ENCODE measurements around the gene IRF9.

GRCh38 chr14:24135584-24135833 is 25.6 kb upstream of the IRF9 start:
- TF ChIP-seq CTCF (conservative IDR thresholded peaks at IDR 0.05; ENCODE audit: low read depth, low read length) = no peak
- no peak for TF ChIP-seq EZH2 (IDR thresholded peaks at IDR 0.05; ENCODE audit: borderline replicate concordance, low read depth, low read length, poor library complexity, severe bottlenecking)

All from A673 (cell line).